Rectal smooth muscle tissue (tissue), 1 donor: Measurements from ENCODE around the gene DIS3.
"Not testable (repeated sequence)": the region's sequence is repeated elsewhere in the genome, so short reads cannot be mapped to it uniquely, and the experiment has no call there.

Source experiments
- H3K27ac ChIP-seq: one replicate; pipeline ENCODE4 v1.7.0; 2013; ENCODE audit warnings: low read depth, low read length, inconsistent platforms
- H3K27me3 ChIP-seq: one replicate; pipeline ENCODE4 v1.7.0; 2013; ENCODE audit warnings: low read length; ENCODE audit not compliant: control insufficient read depth, insufficient read depth
- H3K36me3 ChIP-seq: one replicate; pipeline ENCODE4 v1.7.0; 2013; ENCODE audit warnings: low read length; ENCODE audit not compliant: control insufficient read depth, insufficient read depth
- H3K4me1 ChIP-seq: one replicate; pipeline ENCODE4 v1.7.0; 2013; ENCODE audit warnings: low read length; ENCODE audit not compliant: control insufficient read depth, insufficient read depth
- H3K4me3 ChIP-seq: one replicate; pipeline ENCODE4 v1.7.0; 2013; ENCODE audit warnings: low read length
- H3K9ac ChIP-seq: one replicate; pipeline ENCODE4 v1.7.0; 2013; ENCODE audit warnings: low read length

DIS3 gene

DNA sequence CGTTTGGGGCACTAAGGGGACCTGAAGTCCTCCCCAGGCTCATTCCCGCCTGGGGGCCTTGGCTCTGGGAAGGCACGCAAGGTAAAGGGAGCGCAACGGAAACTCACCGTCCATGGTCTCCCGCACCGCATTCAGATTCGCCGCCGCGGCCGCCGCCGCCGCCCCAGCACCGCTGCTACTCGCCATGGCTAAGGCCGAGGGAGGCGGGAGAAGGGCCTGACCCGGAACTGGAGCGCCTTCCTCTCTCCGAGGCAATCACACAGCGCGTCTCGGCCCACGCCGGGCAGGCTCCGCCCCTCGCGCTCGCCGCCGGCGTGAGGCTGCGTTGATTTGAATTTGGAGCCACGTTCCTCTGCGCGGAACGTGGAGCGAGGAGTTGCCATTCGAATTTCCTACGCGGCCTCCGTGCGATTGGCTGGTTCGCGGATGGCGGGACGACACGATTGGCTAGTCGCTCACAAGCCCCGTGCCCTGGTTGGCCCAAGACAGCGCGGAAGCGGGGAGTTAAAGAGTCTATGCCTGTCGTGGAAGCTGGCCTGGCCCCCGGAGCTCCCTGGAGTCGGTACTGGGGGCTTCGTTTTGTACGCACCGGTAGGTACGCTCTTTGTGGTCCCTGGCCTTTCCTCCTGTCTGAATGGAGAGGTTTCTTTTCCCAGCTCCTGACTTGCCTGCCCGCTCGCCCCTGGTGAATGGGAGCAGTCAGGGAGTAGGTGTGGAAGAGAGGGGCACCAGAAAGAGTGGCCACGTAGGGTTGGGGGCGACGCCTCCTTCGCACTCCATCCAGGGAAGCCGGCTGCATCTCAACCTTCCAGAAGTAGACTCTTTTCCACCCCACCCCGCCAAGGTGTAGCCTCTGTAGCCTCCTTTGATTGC, 54.0 kb downstream of the DIS3 start, which contains the start of the genes BORA and MZT1:
BORA (plus strand) TSS at position 507 of the 873 bp plus-strand sequence. CDS start 1,018 bp downstream, outside the sequence.
MZT1 (minus strand) TSS at position 213 of the 873 bp plus-strand sequence; CDS start at position 186, 27 bp downstream.
- no peaks in the 10 kb centered on the region for H3K27me3 ChIP-seq
- H3K36me3 ChIP-seq: no peaks in the 10 kb centered on the region
- peak within 1 kb of the TSS; percentile 55 for H3K27ac ChIP-seq
- peak within 1 kb of the TSS; percentile 90 for H3K9ac ChIP-seq
- H3K4me1 ChIP-seq: peaks cover 8% of the 10 kb centered on the region
- H3K4me3 ChIP-seq: peak within 1 kb of the TSS; percentile 100

DNA sequence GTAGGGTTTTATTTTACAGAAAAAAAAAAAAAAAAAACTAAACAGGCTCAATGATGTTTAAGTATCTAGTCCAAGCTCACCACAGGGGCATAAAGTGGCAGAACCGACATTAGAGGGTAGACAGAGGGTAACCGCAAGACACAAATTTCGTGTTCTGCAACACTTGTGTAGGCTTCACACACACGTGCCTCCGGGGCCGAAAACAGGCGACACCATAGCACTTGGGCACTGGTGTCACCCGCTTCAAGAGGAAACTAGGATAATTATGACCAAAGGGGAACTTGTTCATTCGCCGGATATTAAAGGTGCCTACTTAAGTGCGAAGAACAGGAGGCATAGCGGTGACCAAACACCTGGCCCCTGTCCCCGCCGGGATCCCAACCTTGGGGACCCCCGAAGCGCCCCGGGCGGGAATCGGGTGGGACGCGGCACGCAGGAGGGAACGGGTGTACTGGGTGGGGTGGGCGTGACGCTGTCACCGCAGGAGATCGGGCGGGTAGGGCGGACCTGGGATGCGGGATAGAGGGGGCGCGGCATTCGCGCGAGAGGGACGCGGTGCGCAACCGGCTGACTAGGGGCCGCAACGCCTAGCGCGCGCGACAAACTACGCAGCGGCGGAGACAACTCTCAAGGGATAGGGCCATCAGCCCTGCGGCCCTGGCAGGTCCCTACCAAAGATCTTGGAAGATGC, 54.8 kb downstream of the DIS3 start:
- Histone ChIP-seq H3K9ac (peak overlapping the region; percentile 88), H3K4me1 (peaks cover 8% of the 10 kb centered on the region), H3K27me3 (no peaks in the 10 kb centered on the region), H3K27ac (peak overlapping the region; percentile 55), H3K36me3 (no peaks in the 10 kb centered on the region), H3K4me3 (peak overlapping the region; percentile 100)

DNA sequence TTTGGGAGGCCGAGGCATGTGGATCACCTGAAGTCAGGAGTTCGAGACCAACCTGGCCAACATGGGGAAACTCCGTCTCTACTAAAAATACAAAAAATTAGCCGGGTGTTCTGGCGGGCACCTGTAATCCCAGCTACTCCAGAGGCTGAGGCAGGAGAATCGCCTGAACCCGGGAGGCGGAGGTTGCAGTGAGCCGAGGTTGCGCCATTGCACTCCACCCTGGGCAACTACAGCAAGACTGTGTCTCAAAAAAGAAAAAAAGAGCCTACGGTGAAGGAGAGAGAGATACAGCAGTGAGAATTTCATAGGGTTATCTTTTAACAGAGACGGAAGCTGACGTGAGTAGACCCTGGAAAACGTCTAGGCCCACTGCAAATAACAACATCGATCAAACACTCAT, 55.5 kb downstream of the DIS3 start:
- peak overlapping the region; percentile 100 for H3K4me3 ChIP-seq
- not testable (repeated sequence) for H3K36me3 ChIP-seq, H3K4me1 ChIP-seq, H3K27me3 ChIP-seq, H3K9ac ChIP-seq, H3K27ac ChIP-seq

DNA sequence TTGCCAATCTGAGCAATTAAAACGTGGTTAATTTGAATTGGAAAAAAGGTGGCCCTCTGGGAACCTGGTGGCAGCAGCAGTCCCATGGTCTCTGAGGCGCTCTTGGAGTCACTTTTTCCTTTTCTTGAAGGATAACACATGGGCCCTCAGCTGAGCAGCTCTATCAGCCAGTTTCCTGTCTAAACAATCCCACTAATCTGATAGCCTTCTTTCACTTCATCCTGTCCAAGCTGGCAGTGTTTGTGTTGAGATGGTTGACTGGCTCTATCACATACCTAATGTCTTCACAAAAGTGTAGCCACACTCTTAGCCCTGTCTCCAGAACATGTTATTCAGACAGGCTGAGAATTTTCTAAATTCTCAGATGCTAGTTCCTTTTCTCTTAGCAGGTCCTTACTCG, 64.9 kb downstream of the DIS3 start:
- no peak overlapping the region for H3K9ac ChIP-seq
- no peaks in the 10 kb centered on the region for H3K36me3 ChIP-seq
- H3K27me3 ChIP-seq: no peaks in the 10 kb centered on the region
- no peak overlapping the region for H3K4me3 ChIP-seq
- no peaks in the 10 kb centered on the region for H3K4me1 ChIP-seq
- no peak overlapping the region for H3K27ac ChIP-seq
